RCC 7860 (cell line): ENCODE data around the gene FGF11.

Experiments used
- DNase-seq: peaks from one replicate; pipeline ENCODE4 v3.0.0-alpha.2; 2015; ENCODE audit warnings: low spot score
- FAIRE-seq: peaks from 2 replicates; lab custom pipeline; 2012; peaks lifted over from hg19 to GRCh38; lab: Jason Lieb, UNC

FGF11 gene

DNA sequence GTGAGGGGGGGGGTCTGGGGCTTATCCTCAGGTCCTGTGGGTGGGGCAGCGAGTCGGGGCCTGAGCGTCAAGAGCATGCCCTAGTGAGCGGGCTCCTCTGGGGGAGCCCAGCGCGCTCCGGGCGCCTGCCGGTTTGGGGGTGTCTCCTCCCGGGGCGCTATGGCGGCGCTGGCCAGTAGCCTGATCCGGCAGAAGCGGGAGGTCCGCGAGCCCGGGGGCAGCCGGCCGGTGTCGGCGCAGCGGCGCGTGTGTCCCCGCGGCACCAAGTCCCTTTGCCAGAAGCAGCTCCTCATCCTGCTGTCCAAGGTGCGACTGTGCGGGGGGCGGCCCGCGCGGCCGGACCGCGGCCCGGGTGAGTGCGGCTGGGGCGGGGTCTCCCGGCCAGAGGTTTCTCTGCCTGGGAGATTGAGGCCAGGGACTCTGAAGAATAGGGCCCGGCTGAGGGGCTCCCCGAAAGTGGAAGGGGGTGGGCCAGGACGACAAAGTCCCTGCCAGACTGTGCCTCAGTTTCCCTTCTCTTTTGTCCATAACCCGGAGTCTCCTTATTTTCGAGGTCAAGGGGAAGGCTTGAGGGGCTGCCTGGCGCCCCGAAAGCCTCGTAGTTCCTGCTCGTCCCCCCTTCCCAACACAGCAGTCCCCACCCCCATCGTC, at the start of gene FGF11:
Gene FGF11, plus strand, starts transcription at position 51 of the 651 bp plus-strand sequence. Its CDS starts 109 bp downstream, at position 160.
- DNase-seq (no peak), FAIRE-seq (no peak)

DNA sequence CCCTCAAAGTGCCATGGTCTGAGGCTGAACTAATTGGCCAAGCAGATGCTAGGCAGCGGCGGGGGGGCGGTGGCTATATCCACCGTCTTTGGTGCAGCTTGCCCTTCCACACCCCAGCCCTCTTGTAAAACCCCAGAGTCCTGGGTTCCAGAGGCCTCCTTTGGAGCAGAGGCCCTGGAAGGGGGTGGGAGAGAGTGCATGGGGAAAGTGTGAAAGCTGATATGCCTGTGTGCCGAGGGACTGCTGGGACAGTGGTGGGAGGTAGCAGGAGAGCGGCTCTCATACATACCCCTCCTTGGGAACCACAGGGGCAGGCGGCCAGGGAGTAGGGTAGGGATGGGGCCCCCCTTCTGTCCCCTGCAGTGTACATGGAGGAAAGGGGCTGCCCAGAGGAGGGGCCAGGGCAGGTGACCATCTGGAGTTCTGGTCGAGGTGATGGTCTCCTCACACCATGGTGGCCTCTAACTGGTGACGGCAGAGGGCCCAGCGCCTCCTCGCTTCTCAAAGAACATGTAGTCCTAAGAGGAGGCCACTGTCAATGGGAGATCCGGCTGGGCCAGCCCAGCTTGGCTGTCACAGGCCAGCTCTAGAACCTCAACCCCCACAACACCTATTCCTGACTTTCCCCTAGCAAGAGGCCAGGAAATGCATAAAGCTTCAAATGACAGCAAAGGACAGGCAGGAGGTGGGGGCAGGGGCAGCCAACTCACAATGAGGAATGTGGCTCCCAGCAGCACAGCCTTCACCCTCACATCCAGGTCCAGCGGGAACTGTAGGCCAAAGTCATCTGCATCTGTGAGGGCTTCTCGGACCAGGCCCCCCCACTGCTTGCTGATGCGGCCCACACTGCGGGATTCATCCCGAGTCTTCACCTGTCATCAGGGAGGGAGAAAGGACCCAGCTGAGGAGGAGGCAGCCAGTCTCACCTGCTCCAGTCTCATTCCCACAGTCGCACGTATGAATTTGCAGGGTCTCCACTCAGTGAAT, 49.1 kb upstream of the FGF11 start:
- FAIRE-seq = no peak
- no peak for DNase-seq

DNA sequence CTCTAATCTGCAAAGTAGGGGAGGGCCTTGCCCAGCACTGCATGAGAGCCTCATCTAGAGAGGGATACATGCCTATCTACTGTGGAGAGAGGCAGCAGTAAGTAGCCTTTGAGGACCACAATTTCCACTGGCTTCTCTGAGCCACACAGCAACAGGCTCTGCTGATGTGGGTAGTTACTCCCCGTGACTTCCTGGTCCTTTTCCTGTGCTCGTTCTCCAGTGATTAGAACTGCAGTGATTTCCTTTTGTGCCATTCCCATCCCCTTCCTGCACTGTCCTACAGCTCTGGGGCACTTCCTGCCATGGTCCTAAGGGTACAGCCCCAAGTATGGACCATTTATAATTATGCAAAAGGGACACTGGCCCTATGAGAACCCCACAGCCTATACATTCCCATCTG, 48.0 kb upstream of the FGF11 start:
- no peak for FAIRE-seq
- DNase-seq = no peak

DNA sequence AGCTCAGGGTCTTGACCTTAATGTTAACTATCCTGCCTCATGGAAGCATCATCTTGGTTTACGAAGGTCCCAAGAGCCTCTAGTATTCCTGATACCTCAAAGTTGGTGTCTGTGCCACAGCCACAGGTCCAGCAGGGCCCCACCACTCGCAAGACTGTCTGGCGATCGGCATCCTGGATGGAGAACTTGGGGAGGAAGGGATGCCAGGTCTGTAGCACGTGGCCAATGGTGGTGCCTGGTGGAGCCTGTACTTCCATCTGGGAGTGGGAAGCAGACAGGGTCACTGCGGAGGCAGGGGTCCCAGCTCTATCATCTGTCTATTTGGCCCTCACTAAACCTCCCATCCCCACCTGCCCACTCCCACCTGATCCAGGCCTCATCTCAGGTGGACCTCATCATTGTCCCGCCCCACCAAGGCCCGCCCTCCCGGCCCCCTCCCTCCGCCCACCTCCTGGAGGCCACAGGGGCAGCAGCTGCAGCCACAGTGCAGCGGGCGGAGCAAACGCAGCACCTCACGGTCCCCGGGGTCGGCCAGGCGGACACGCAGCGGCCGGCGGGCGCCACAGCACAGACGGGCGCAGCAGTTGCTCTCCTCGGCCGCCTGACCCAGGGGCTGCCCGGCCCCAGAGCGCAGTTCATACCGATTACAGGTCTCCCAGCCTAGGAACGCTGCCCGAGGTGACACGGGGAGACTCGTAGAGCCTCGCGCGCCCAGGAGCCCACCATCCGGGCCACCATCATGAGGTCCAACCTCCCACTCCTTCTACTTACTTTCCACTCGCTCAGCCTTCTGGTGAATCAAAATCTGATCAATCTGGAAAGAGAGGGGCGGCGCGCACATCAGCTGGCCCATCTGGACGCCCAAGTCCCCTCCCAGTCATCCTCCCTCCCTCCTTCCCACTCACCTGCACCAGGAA, 46.4 kb upstream of the FGF11 start:
- FAIRE-seq (no peak), DNase-seq (no peak)

DNA sequence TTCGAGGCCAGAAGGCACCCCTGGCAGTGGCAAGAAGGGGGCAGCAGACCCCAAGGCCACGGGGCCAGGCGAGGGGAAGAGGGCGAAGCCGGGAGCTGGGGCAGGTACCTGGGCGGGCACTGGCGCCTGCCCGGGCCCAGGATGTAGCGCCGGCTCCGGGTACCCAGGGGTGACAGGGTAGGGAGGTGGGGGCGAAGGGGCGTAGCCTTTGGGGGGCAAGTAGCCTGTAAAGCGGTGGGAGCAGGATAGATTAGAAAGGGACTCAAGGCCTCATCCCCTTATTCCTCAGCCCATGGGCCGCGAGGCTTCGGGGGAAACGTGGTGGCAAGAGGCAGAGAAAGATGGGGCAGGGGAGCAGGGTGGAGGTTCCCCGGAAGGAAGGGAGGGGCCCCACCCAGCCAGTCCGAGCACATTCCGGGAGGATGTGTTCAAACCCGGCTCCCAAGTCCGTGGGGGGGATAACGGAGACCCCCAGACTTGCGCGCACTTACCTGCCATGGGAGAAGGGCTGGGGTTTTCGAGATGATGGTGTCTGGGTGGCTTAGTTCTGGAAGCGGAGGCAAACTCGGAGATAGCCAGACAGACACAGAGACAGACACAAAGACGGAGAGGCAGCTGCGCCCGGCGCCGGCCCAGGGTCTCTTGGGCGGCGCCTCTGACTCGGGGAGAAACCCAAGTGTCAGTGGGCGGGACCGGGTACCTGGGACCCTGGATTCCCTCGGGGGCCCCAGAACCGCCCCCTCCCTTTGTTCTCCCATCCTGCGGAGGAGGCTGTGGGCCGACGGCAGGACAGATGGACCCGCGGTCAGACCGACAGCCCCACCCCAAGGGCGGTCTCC, 45.5 kb upstream of the FGF11 start:
- FAIRE-seq = no peak
- DNase-seq = no peak

DNA sequence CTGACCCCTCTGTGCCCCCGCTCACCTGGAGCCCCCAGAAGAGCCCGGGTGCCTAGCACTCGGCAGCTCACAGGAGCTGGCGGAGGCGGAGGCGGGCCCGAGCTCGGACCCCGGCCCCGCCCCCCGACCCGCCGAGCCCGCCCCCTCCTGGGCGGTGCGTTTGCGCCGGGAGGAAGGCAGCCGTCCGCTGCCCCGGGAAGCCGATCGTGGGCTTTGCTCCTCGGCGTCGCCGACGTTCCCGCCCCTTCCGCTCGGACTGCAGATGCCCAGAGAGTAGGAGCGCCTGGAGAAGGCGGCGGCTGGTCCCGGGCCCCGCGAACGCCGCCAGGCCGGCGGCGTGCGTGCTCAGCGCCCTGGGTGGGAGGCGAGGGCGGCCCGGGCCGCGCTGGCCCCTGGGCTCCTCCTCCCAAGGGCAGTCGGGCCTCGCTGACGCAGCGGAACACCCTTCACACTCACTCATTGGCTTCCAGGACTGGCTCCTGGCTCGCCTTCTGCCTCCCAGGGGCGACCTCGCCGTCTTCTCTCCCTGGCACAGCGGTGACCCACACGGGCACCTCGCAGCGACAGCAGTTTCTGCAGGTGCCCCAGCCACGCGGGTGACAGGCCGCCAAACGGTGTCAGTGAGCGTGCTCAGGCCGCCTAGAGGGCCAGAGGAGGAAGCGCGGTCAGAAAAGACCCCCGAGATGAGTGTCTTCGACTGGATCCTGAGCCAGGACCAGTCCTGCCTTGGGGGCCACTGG, 44.7 kb upstream of the FGF11 start, which contains the start of gene PLSCR3:
Gene PLSCR3, minus strand, starts transcription at position 74 of the 740 bp plus-strand sequence. CDS start 415 bp downstream, outside the sequence.
- DNase-seq = peak; percentile 74
- FAIRE-seq = no peak

DNA sequence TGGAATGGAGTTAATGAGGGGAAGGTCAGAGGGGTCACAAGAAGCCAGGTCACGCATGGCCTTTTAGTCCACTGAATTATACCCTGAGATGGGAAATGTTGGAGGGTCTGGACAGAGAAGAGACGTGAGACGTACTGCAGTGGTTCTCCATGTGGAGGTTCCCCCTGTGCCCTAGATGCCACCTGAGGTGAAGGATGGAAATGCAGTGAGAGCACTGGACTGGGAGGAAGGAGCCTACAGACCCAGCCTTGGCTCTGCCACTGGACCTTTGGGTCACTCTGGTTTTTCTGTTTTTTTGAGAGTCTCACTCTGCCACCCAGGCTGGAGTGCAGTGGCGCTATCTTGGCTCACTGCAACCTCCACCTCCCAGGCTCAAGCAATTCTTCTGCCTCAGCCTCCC, 43.2 kb upstream of the FGF11 start:
- DNase-seq (no peak), FAIRE-seq (no peak)

DNA sequence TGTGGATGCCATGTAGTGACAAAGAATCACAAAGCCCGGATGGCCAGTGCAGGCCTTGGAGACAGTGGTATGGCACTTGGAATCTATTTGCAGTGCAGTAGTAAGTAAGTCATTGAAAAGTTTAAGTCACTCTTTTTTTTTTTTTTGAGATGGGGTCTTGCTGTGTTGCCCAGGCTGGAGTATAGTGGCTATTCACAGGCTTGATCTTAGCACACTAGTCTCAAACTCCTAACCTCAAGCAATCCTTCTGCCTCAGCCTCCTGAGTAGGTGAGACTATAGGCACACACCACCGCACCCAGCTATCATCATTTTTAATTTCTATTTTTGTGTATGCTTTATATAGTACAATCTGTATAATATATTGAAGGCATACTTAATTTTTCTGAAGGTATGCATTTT, 40.7 kb upstream of the FGF11 start:
- no peak for FAIRE-seq
- DNase-seq = no peak

DNA sequence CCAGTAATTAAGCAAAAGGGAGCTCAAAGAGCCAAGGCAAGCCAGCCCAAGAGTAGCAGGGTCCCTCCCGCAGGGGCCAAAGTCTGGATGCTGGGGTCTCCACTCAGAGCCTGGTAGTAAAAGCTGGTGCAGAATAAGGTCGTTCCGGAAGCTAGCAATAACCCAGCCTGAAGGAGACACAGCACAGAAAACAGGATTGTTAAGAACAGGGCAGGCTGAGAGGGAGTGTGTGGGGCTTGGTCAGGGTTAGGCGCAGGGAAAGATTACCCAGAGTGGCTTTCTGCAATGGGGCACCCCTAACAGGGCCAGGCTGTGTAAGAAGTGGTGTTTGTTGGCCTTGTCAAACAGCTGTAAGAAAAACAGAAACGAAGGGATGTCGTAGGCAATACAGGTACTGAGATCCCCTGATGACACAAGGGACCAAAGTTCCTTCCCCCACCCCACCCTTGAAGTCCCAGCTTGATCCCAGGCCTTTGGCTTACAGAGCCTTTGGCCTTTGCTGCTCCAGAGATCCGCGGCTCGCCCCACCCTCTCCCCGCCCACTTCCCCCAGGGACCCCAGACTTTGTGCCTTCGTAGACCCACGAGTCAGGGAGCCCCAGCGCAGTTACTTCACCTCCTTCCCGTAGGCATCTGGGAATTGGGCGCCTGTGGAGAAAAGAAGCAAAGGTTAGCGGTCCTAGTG, 36.1 kb upstream of the FGF11 start:
- DNase-seq (no peak), FAIRE-seq (no peak)

DNA sequence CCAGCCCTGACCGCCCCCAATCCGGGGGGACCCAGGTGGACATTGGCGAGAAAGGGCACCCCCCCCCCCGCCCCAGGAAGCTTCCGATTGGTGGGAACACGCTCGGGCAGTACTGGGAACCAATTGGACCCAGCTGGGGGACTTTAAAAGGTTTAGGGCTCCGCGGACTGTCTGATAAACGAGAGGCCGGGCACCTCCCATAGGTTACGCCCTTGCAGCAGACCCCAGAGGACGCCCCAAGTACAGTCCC, 35.7 kb upstream of the FGF11 start:
- no peak for FAIRE-seq

DNA sequence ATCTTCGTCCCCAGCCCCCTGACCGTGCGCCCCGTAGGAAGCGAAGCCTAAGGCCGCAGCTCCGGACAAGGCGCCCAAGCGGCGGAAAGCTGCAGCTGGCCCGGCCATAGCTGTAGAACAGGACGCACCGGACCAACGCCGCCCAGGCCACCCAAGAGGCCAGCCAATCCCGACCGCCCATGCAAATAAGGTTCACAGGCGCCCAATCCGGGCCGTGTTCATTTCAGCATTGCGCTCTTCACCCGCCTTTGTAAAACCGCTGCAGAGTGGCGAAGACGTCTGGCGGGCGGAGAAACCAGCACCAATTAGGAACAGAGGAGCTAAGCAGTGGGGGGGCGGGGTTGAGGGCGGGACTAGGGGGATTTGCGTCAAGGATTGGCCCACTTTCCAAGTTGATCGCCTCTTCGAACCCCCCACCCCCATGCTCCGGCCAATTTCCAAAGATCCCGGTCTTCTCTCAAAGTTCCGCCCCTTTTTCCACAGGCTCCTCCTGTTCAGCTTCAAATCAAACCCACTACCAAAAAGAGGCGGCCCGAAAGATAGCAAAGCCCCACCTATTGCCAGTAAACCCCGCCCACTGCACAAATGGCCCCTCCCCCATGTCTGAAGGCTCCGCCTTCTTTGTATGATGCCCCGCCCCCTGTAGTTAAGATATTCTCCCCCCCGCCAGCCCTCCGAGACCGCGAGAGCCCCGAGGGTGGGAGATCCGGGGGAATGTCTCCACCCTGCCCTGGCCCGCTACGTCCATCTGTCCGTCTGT, 35.2 kb upstream of the FGF11 start, which contains the start of gene TMEM256:
Gene TMEM256, minus strand, starts transcription at position 121 of the 760 bp plus-strand sequence. Its CDS starts 13 bp downstream, at position 108.
- FAIRE-seq = peak; percentile 90
- peak; percentile 96 for DNase-seq

More for the DNA sequence above, 35.7 kb upstream of the FGF11 start:
- no peak for DNase-seq

DNA sequence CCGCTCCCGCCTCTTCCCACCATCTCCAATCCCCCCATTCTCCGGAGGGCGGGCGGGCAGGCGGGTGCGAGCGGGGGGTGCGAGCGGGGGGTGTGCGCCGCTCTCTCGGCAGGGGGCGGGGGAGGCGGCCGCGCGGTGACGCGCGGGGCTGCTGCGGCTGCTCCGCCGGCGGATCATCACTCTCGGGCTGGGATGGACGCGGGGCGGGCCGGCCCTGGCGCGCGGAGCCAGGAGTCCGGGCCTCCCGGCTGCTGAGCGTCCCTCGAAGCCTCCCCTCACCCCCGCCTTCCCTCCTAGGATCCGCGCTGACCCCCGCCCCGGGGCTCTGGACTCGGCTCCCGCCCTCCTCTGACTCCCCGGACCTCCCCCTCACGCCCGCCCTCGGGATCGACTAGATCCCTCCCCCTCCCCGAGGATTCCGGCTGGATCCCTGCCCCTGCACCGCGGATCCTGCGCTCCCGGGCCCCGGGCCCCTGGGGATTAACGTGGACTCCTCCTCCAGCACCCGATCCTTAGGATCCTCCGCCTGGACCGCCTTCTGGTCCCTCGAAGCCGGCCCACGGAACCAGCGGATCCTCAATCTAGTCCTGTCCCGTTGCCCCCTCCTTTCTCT, 34.5 kb upstream of the FGF11 start:
- FAIRE-seq = no peak
- DNase-seq = no peak

DNA sequence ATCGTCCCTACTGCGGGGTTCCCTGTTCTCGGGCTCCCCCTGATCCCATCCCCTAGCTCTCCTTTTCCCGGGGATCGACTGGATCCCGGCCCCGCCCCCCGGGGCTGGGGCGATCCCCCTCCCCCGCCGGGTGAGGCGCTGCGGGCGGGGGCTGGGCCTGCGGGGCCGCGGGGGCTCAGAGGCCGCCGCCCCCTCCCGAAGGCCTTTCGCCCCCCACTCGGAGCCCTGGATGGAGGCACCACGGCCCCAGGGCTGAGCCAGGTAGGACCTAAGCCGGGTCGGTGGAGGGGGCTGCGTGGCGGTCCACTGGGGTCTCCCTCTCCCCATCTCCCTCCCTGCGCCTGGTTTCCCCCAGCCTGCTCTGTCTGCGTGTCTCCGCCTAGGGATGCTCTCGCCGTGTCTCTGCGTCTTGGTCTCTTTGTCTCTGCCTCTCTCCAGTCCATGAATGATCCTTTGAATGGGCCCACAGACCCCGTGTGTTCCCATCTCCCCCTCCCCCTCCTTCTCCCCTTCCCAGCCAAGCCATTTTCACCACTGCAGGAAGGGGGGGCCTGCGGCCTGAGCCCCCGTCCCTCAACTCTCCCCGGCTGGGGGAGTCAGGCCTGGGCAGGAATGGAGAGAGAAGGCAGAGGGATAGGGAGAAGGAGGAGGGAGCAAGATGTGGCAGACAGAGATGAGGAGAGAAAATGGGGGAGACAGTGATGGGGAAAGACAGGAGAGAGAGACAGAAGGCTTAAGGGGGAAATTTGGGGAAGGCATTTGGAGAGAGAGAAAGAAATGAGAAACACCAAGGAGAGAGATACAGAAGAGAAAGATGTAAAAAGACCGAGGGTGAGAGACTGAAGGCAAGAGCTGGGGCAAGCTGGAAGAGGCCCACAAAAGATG, 33.7 kb upstream of the FGF11 start:
- no peak for DNase-seq
- FAIRE-seq = no peak

DNA sequence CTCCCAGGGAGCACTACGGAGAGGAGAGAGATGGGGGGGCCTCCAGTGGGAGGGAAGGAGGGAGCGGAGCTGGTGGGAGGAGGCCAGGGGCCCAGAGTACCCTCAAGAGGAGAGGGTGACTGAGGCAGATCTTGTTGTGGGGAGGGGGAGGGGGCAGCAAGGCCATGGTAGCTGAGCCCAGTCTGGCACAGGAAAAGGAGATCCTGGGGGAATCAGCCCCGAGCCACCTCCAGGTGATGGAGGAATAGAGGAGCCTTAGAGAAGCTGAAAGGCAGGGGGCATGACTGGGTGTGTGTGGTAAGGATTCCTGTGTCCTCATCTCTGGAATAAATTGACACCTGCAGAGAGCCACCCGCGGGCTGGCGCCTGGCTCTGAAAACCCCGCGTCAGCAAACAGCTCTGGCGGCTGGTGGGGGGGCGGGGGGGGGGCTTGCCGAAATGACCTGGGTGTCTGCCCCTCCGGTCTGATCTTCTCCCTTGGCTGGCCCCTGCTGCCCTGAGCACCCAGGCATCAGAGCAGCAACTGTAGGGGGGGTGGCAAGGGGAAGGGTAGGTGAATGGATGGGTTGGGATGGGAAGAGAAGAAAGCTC, 33.0 kb upstream of the FGF11 start:
- FAIRE-seq (no peak), DNase-seq (no peak)

DNA sequence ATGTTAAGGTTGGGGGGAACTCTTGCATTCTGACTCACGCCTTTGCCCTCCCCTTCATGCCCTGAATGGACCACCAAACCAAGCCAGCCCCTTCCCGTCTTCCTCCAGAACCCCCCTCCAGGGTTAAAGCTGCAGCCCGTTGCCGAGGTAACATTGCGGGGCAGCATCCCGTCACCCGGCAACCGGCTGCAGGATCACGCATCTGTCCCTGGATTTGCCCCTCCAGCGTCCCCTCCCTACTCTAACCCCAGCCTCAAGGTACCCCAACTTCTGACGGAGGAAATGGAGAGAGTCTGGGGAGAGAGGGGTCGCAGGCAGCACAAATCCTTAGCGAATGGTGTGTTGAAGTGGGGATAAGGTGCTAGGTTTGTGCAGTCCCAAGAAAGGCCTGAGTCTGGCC, 32.2 kb upstream of the FGF11 start:
- DNase-seq = no peak
- FAIRE-seq = no peak

DNA sequence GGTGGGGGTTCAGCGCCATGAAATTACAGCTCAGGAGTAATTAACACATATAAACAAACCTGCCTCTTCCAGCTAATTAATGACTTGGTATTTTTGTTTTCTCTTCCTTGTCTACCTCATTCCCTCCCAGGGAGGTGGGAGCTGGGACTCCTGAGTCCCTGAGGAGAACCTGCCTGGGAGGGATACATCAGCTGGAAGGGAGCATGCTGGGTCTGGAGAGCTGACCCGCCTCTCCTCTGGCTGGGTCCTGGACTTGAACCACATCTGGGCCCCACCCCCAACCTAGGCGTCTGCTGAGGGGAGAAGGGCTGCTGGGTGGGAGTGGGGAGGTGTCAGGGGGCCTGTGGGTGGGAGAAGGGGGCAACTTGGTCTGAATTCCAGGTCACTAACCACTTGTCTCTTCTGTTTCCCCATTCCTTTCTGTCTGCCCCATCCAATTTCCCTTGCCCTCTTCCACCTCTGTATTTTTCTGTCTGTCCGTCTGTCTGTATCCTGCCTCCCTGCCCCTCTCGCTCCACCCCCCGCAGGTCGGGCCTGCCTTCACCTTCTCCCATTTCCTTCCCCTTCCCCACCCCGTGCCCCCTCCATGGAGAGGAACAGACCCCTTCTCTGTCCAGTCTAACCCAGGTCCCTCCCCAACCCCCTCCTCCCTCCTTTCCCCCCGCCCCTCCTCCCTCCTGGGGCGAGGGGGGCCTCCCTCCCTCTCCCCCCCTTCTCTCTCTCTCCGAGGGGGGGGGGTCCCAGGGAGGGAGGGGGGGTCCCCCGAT, 31.6 kb upstream of the FGF11 start, which contains the start of gene NLGN2:
Gene NLGN2, plus strand, starts transcription at position 361 of the 767 bp plus-strand sequence. CDS start 411 bp downstream, outside the sequence.
- no peak for DNase-seq
- no peak for FAIRE-seq
